Prostate gland (tissue), 2 donors: Measurements from ENCODE around the gene MROH9. TPM values are rescaled to one million over a fixed set of nuclear protein-coding genes. Genes with fewer than 3 reads are reported as not detected.
"Not testable (repeated sequence)": the region's sequence is repeated elsewhere in the genome, so short reads cannot be mapped to it uniquely, and the experiment has no call there.

Experiments used
- DNase-seq: peaks from one replicate; pipeline ENCODE4 v3.0.0-alpha.2; 2019; ENCODE audit warnings: low spot score
- H3K27ac ChIP-seq, 2 donors: fragments of 200-600 bp; sonication (generic); 2 replicates each; pipeline ENCODE4 v1.5.1; 2017 to 2019
- H3K27me3 ChIP-seq: fragments of 200-600 bp; sonication (generic); replicated peaks from 2 replicates; pipeline ENCODE4 v1.5.1; 2019; ENCODE audit not compliant: insufficient read depth
- H3K36me3 ChIP-seq, 2 donors: fragments of 200-600 bp; sonication (generic); 1 replicate in 1 of 2; 2 replicates in 1 of 2; pipeline versions ENCODE4 v1.5.1 to v1.8.1; 2017 to 2019
- H3K4me1 ChIP-seq: fragments of 200-600 bp; sonication (generic); replicated peaks from 2 replicates; pipeline ENCODE4 v1.5.1; 2019
- H3K4me3 ChIP-seq, 2 donors: fragments of 200-600 bp; sonication (generic); 2 replicates each; pipeline ENCODE4 v1.5.1; 2017 to 2019
- H3K9me3 ChIP-seq: fragments of 200-600 bp; sonication (generic); 2 replicates; pipeline ENCODE4 v1.5.1; 2017
- CTCF ChIP-seq, 4 experiments: fragments of 200-600 bp in 2 of 4; fragments of 450-650 bp in 2 of 4; sonication (generic) in 2 of 4; IDR thresholded peaks; 1 replicate in 3 of 4; 2 replicates in 1 of 4; pipeline ENCODE4 v1.5.1; 2016 to 2019; ENCODE audit warnings: antibody characterized with exemption in 4 of 4, mild to moderate bottlenecking in 2 of 4, moderate library complexity in 2 of 4
- POLR2A ChIP-seq: fragments of 450-650 bp; IDR thresholded peaks from one replicate; pipeline ENCODE4 v1.6.1; 2016; ENCODE audit warnings: antibody characterized with exemption, mild to moderate bottlenecking
- POLR2AphosphoS5 ChIP-seq: sonication (generic); formaldehyde crosslinking; IDR thresholded peaks from one replicate; pipeline ENCODE4 v1.6.1; 2017; ENCODE audit warnings: antibody characterized with exemption
- WGBS: methylation state at CpG from one replicate; pipeline ENCODE4 v1.1.5; 2018; 5-methylcytosine and 5-hydroxymethylcytosine counted together
- intact Hi-C: fragments of 100-400 bp; cut with DNase I; formaldehyde crosslinking; loops from one replicate; pipeline ENCODE4 v1.14.2; 2022
- total RNA-seq, 2 donors: library from RNA; depleted of rRNA; stranded (reverse); fragments of >200 nt; gene quantifications; one replicate each; pipeline ENCODE4 v1.1.0, GENCODE V29; 2016

MROH9 gene
- total RNA-seq, 2 donors from 2014 or later: not detected

GRCh38 chr1:170932236-170932635 is 3.1 kb upstream of the MROH9 start:
- no peak overlapping the region for H3K27ac ChIP-seq
- DNase-seq: no peak
- intact Hi-C loops: no loop called here
- TF ChIP-seq CTCF (IDR thresholded peaks at IDR 0.05): no peak
- TF ChIP-seq POLR2AphosphoS5: no peak
- TF ChIP-seq POLR2A: no peak
- no peaks in the 10 kb centered on the region for H3K9me3 ChIP-seq
- WGBS: 90% methylated on average over 3 of the region's 3 CpGs
- H3K27me3 ChIP-seq: no peaks in the 10 kb centered on the region
- H3K36me3 ChIP-seq: no peaks in the 10 kb centered on the region
- H3K4me1 ChIP-seq: no peaks in the 10 kb centered on the region
- no peak overlapping the region for H3K4me3 ChIP-seq

GRCh38 chr1:170938281-170938680 is 2.9 kb downstream of the MROH9 start:
- Histone ChIP-seq H3K36me3 (no peaks in the 10 kb centered on the region), H3K27ac (no peak overlapping the region), H3K4me3 (no peak overlapping the region), H3K27me3 (no peaks in the 10 kb centered on the region), H3K9me3 (no peaks in the 10 kb centered on the region), H3K4me1 (no peaks in the 10 kb centered on the region)
- intact Hi-C loops: no loop called here
- TF ChIP-seq CTCF (IDR thresholded peaks at IDR 0.05): no peak
- no peak for TF ChIP-seq POLR2A
- no peak for TF ChIP-seq POLR2AphosphoS5
- 93% methylated on average over 3 of the region's 3 CpGs for WGBS
- DNase-seq: no peak

GRCh38 chr1:170939476-170939875 is 4.1 kb downstream of the MROH9 start:
- WGBS: 80% methylated on average over 2 of the region's 2 CpGs
- H3K27me3 ChIP-seq: no peaks in the 10 kb centered on the region
- no peaks in the 10 kb centered on the region for H3K9me3 ChIP-seq
- no peak for DNase-seq
- no peak overlapping the region for H3K27ac ChIP-seq
- intact Hi-C loops: no loop called here
- no peaks in the 10 kb centered on the region for H3K4me1 ChIP-seq
- H3K4me3 ChIP-seq: no peak overlapping the region
- no peak for TF ChIP-seq POLR2A
- no peak for TF ChIP-seq POLR2AphosphoS5
- TF ChIP-seq CTCF (IDR thresholded peaks at IDR 0.05): no peak
- no peaks in the 10 kb centered on the region for H3K36me3 ChIP-seq

GRCh38 chr1:170951744-170952143 is 16.4 kb downstream of the MROH9 start:
- DNase-seq, H3K4me1 ChIP-seq, intact Hi-C loops, H3K36me3 ChIP-seq, H3K27me3 ChIP-seq, H3K9me3 ChIP-seq, H3K27ac ChIP-seq, H3K4me3 ChIP-seq: not testable (repeated sequence)
- 80% methylated on average over 1 of the region's 1 CpG for WGBS

GRCh38 chr1:170959385-170959784 is 24.1 kb downstream of the MROH9 start:
- Histone ChIP-seq H3K9me3 (no peaks in the 10 kb centered on the region), H3K36me3 (no peaks in the 10 kb centered on the region), H3K4me3 (no peak overlapping the region), H3K27me3 (no peaks in the 10 kb centered on the region), H3K4me1 (no peaks in the 10 kb centered on the region), H3K27ac (no peak overlapping the region)
- intact Hi-C loops: no loop called here
- no peak for TF ChIP-seq CTCF (IDR thresholded peaks at IDR 0.05)
- TF ChIP-seq POLR2AphosphoS5: no peak
- TF ChIP-seq POLR2A: no peak
- no peak for DNase-seq
